Skin of body (tissue), 1 donor: Measurements from ENCODE around the gene SORL1-AS1.

Source experiments
- DNase-seq: peaks from one replicate; lab custom pipeline; 2025; lab: John Stamatoyannopoulos, UW

SORL1-AS1 gene

GRCh38 chr11:121476379-121477032, 23.7 kb upstream of the SORL1-AS1 start:
- DNase-seq: no peak

- DNase-seq: no peak
These were observed 21.9 kb upstream of the SORL1-AS1 start for GRCh38 chr11:121474680-121475079.

GRCh38 chr11:121473064-121473777, 20.5 kb upstream of the SORL1-AS1 start:
- no peak for DNase-seq

GRCh38 chr11:121472312-121472711, 19.5 kb upstream of the SORL1-AS1 start:
- no peak for DNase-seq

GRCh38 chr11:121471167-121471566, 18.4 kb upstream of the SORL1-AS1 start:
- no peak for DNase-seq

GRCh38 chr11:121469910-121470309, 17.1 kb upstream of the SORL1-AS1 start:
- DNase-seq: no peak

- DNase-seq: peak; percentile 17
These were observed 15.2 kb upstream of the SORL1-AS1 start for GRCh38 chr11:121467965-121468364.

- DNase-seq: peak; percentile 45
These were observed 14.7 kb upstream of the SORL1-AS1 start for GRCh38 chr11:121467471-121467870.

GRCh38 chr11:121466063-121466794, 13.5 kb upstream of the SORL1-AS1 start:
- DNase-seq: no peak

GRCh38 chr11:121465709-121466062, 12.9 kb upstream of the SORL1-AS1 start:
- DNase-seq: no peak

GRCh38 chr11:121464352-121464946, 11.7 kb upstream of the SORL1-AS1 start:
- DNase-seq: no peak

- no peak for DNase-seq
These were observed 11.0 kb upstream of the SORL1-AS1 start for GRCh38 chr11:121463689-121464335.

- no peak for DNase-seq
These were observed 9.1 kb upstream of the SORL1-AS1 start for GRCh38 chr11:121461843-121462242.

GRCh38 chr11:121460941-121461514, 8.3 kb upstream of the SORL1-AS1 start:
- no peak for DNase-seq

- DNase-seq: no peak
These were observed 6.7 kb upstream of the SORL1-AS1 start for GRCh38 chr11:121459413-121460017.

GRCh38 chr11:121458551-121458950, 5.8 kb upstream of the SORL1-AS1 start:
- no peak for DNase-seq

- no peak for DNase-seq
These were observed 4.2 kb upstream of the SORL1-AS1 start for GRCh38 chr11:121456816-121457431.

- no peak for DNase-seq
These were observed 3.4 kb upstream of the SORL1-AS1 start for GRCh38 chr11:121456151-121456550.

GRCh38 chr11:121455115-121455514, 2.3 kb upstream of the SORL1-AS1 start:
- DNase-seq: no peak

- no peak for DNase-seq
These were observed 977 bp upstream of the SORL1-AS1 start for GRCh38 chr11:121453589-121454299.
